Renal cortical epithelial cell (primary cell): ENCODE data around the gene NTF4. TPM values are rescaled to one million over a fixed set of nuclear protein-coding genes. Genes with fewer than 3 reads are reported as not detected.
A peak's percentile ranks its signal among the peaks of the same experiment; 100 is the strongest.
"Not testable (repeated sequence)": the region's sequence is repeated elsewhere in the genome, so short reads cannot be mapped to it uniquely, and the experiment has no call there.

Experiments
- DNase-seq: peaks from one replicate; pipeline ENCODE4 v3.0.0-alpha.2; 2011; ENCODE audit warnings: low read depth
- total RNA-seq: library from RNA; depleted of rRNA; stranded (reverse); fragments of >200 nt; gene quantifications from 2 replicates; pipeline ENCODE4 v1.2.3, GENCODE V29; 2014

Gene NTF4
- total RNA-seq, 1 donor from 2014 or later = 0.25 TPM

GRCh38 chr19:49057636-49058234, 6.9 kb downstream of the NTF4 start, which contains the start of gene CGB7:
CGB7 (minus strand) TSS chr19:49057749; CDS start chr19:49055375, 2,374 bp downstream.
- DNase-seq = peak; percentile 34

- not testable (repeated sequence) for DNase-seq
Measured at GRCh38 chr19:49056902-49057596, 7.6 kb downstream of the NTF4 start.

GRCh38 chr19:49056101-49056901, 8.3 kb downstream of the NTF4 start:
- no peak for DNase-seq

- peak; percentile 33 for DNase-seq
Measured at GRCh38 chr19:49050376-49051033, 14.1 kb downstream of the NTF4 start.

- DNase-seq = not testable (repeated sequence)
Measured at GRCh38 chr19:49049834-49050233, 14.8 kb downstream of the NTF4 start.

- not testable (repeated sequence) for DNase-seq
Measured at GRCh38 chr19:49049011-49049410, 15.6 kb downstream of the NTF4 start, which contains the start of gene CGB8. CGB8 (minus strand) TSS chr19:49049111; CDS start chr19:49048739, 372 bp downstream.

- not testable (repeated sequence) for DNase-seq
Measured at GRCh38 chr19:49043548-49043947, 21.1 kb downstream of the NTF4 start, which contains the start of gene CGB5. CGB5 (plus strand) TSS chr19:49043848; CDS start chr19:49044210, 362 bp downstream.

- DNase-seq = not testable (repeated sequence)
Measured at GRCh38 chr19:49042666-49043065, 22.0 kb downstream of the NTF4 start.

- no peak for DNase-seq
Measured at GRCh38 chr19:49042177-49042576, 22.4 kb downstream of the NTF4 start.

GRCh38 chr19:49039736-49040135, 24.9 kb downstream of the NTF4 start:
- not testable (repeated sequence) for DNase-seq

GRCh38 chr19:49038557-49039276, 25.9 kb downstream of the NTF4 start:
- peak; percentile 41 for DNase-seq

GRCh38 chr19:49038111-49038510, 26.5 kb downstream of the NTF4 start:
- not testable (repeated sequence) for DNase-seq

- not testable (repeated sequence) for DNase-seq
Measured at GRCh38 chr19:49036815-49037214, 27.8 kb downstream of the NTF4 start, which contains the start of gene CGB1. CGB1 (minus strand) TSS chr19:49036895; CDS start chr19:49036711, 184 bp downstream.

GRCh38 chr19:49031642-49032301, 32.8 kb downstream of the NTF4 start, which contains the start of gene CGB2:
CGB2 (plus strand) TSS chr19:49031890; CDS start chr19:49032096, 206 bp downstream.
- DNase-seq = not testable (repeated sequence)

- not testable (repeated sequence) for DNase-seq
Measured at GRCh38 chr19:49030323-49030722, 34.3 kb downstream of the NTF4 start.

GRCh38 chr19:49029749-49030148, 34.9 kb downstream of the NTF4 start:
- DNase-seq = not testable (repeated sequence)

- DNase-seq = not testable (repeated sequence)
Measured at GRCh38 chr19:49028686-49029085, 35.9 kb downstream of the NTF4 start.

GRCh38 chr19:49025599-49025998, 39.0 kb downstream of the NTF4 start:
- DNase-seq = not testable (repeated sequence)

GRCh38 chr19:49025088-49025487, 39.5 kb downstream of the NTF4 start:
- not testable (repeated sequence) for DNase-seq

GRCh38 chr19:49024233-49024632, 40.4 kb downstream of the NTF4 start, which contains the start of gene CGB3:
CGB3 (minus strand) TSS chr19:49024333; CDS start chr19:49023971, 362 bp downstream.
- DNase-seq = not testable (repeated sequence)
